ENCODE measurements around the gene PDE6B. TPM values are rescaled to one million over a fixed set of nuclear protein-coding genes. Genes with fewer than 3 reads are reported as not detected.
"Not testable (repeated sequence)": the region's sequence is repeated elsewhere in the genome, so short reads cannot be mapped to it uniquely, and the experiment has no call there.

The PDE6B gene
- total RNA-seq, 4 donors from 2014 or later, result 0.98 to 1.3 TPM; not detected in 2

- no peak overlapping the region for H3K27ac ChIP-seq
- no peak for DNase-seq (ENCODE audit: low spot score in 2 of 2)
- H3K27me3 ChIP-seq, result no peaks in the 10 kb centered on the region
- no peak overlapping the region for H3K4me3 ChIP-seq
- H3K4me1 ChIP-seq, result no peaks in the 10 kb centered on the region
- H3K9me3 ChIP-seq, result peaks cover 0 to 35% (median 0%) of the 10 kb centered on the region in 4 donors
- 68 to 72% methylated on average over 9 of the region's 9 CpGs for WGBS, 2 donors
- no peak for TF ChIP-seq EP300 (IDR thresholded peaks at IDR 0.05)
- no peak for TF ChIP-seq POLR2A (IDR thresholded peaks at IDR 0.05)
- no peak for TF ChIP-seq CTCF (IDR thresholded peaks at IDR 0.05)
- no peaks in the 10 kb centered on the region for H3K36me3 ChIP-seq
Measured at GRCh38 chr4:630656-631055, 5.3 kb downstream of the PDE6B start.

GRCh38 chr4:632196-632790 lies 6.9 kb downstream of the PDE6B start:
- H3K4me3 ChIP-seq, result no peak overlapping the region
- peaks cover 0 to 35% (median 0%) of the 10 kb centered on the region in 4 donors for H3K9me3 ChIP-seq
- H3K36me3 ChIP-seq, result no peaks in the 10 kb centered on the region
- H3K27me3 ChIP-seq, result no peaks in the 10 kb centered on the region
- DNase-seq (ENCODE audit: low spot score in 2 of 2), result no peak
- H3K27ac ChIP-seq, result no peak overlapping the region
- 88 to 93% methylated on average over 16 of the region's 16 CpGs for WGBS, 2 donors
- H3K4me1 ChIP-seq, result no peaks in the 10 kb centered on the region
- no peak for TF ChIP-seq POLR2A (IDR thresholded peaks at IDR 0.05)

GRCh38 chr4:632926-633325 lies 7.6 kb downstream of the PDE6B start:
- Histone ChIP-seq H3K4me1 (no peaks in the 10 kb centered on the region), H3K36me3 (no peaks in the 10 kb centered on the region), H3K27me3 (peaks cover 0 to 3% of the 10 kb centered on the region in 2 donors), H3K9me3 (peaks cover 0 to 35% (median 0%) of the 10 kb centered on the region in 4 donors), H3K27ac (no peak overlapping the region), H3K4me3 (no peak overlapping the region)
- 92 to 94% methylated on average over 4 to 6 of the region's 6 CpGs for WGBS, 2 donors
- no peak for DNase-seq (ENCODE audit: low spot score in 2 of 2)
- TF ChIP-seq POLR2A (IDR thresholded peaks at IDR 0.05), result no peak
- TF ChIP-seq EP300 (IDR thresholded peaks at IDR 0.05), result no peak
- TF ChIP-seq CTCF (IDR thresholded peaks at IDR 0.05), result no peak

GRCh38 chr4:633406-633805 lies 8.0 kb downstream of the PDE6B start:
- Histone ChIP-seq H3K27ac (no peak overlapping the region), H3K9me3 (peaks cover 0 to 35% (median 0%) of the 10 kb centered on the region in 4 donors), H3K36me3 (no peaks in the 10 kb centered on the region), H3K4me1 (no peaks in the 10 kb centered on the region), H3K4me3 (no peak overlapping the region), H3K27me3 (peaks cover 0 to 5% of the 10 kb centered on the region in 2 donors)
- DNase-seq (ENCODE audit: low spot score in 2 of 2), result no peak
- no peak for TF ChIP-seq POLR2A (IDR thresholded peaks at IDR 0.05)
- WGBS, 2 donors, result 51 to 60% methylated on average over 6 to 9 of the region's 9 CpGs

GRCh38 chr4:633976-634598 lies 8.7 kb downstream of the PDE6B start:
- Histone ChIP-seq H3K9me3 (peaks cover 0 to 35% (median 0%) of the 10 kb centered on the region in 4 donors), H3K27me3 (peaks cover 0 to 5% of the 10 kb centered on the region in 2 donors), H3K27ac (no peak overlapping the region), H3K4me1 (no peaks in the 10 kb centered on the region), H3K4me3 (no peak overlapping the region), H3K36me3 (no peaks in the 10 kb centered on the region)
- no peak for TF ChIP-seq EP300 (IDR thresholded peaks at IDR 0.05)
- no peak for TF ChIP-seq CTCF (IDR thresholded peaks at IDR 0.05)
- no peak for TF ChIP-seq POLR2A (IDR thresholded peaks at IDR 0.05)
- no peak for DNase-seq (ENCODE audit: low spot score in 2 of 2)
- WGBS, 2 donors, result 77 to 83% methylated on average over 12 of the region's 15 CpGs

- TF ChIP-seq CTCF (IDR thresholded peaks at IDR 0.05) (no peak), EP300 (IDR thresholded peaks at IDR 0.05) (no peak), POLR2A (IDR thresholded peaks at IDR 0.05) (no peak)
- Histone ChIP-seq H3K36me3 (no peaks in the 10 kb centered on the region), H3K27ac (no peak overlapping the region), H3K4me1 (no peaks in the 10 kb centered on the region), H3K4me3 (no peak overlapping the region), H3K27me3 (peaks cover 0 to 5% of the 10 kb centered on the region in 2 donors), H3K9me3 (peaks cover 0 to 35% (median 0%) of the 10 kb centered on the region in 4 donors)
- 79 to 82% methylated on average over 23 of the region's 23 CpGs for WGBS, 2 donors
- no peak for DNase-seq (ENCODE audit: low spot score in 2 of 2)
Measured at GRCh38 chr4:634599-634985, 9.2 kb downstream of the PDE6B start.

- H3K27ac ChIP-seq; H3K27me3 ChIP-seq; DNase-seq (ENCODE audit: low spot score in 2 of 2); H3K36me3 ChIP-seq; H3K4me1 ChIP-seq; H3K4me3 ChIP-seq: not testable (repeated sequence)
- peaks cover 0 to 32% (median 0%) of the 10 kb centered on the region in 4 donors for H3K9me3 ChIP-seq
- 91 to 96% methylated on average over 38 to 46 of the region's 46 CpGs for WGBS, 2 donors
Measured at GRCh38 chr4:635066-635835, 9.9 kb downstream of the PDE6B start.
